Epithelial cell of proximal tubule (primary cell): Measurements from ENCODE around the gene ECI1. TPM values are rescaled to one million over a fixed set of nuclear protein-coding genes. Genes with fewer than 3 reads are reported as not detected.
A peak's percentile ranks its signal among the peaks of the same experiment; 100 is the strongest.

ENCODE experiments used
- DNase-seq: peaks from one replicate; pipeline ENCODE4 v3.0.0-alpha.2; 2011; ENCODE audit warnings: low read depth
- H3K4me3 ChIP-seq: 2 replicates; pipeline ENCODE4 v1.5.1; 2011; ENCODE audit warnings: low read depth, mild to moderate bottlenecking, low read length
- total RNA-seq: library from RNA; depleted of rRNA; stranded (reverse); fragments of >200 nt; gene quantifications from 2 replicates; pipeline ENCODE4 v1.2.3, GENCODE V29; 2015
- TF ChIP-seq, protein P1 (sequence below): conservative IDR thresholded peaks from 2 replicates; pipeline ENCODE4 v1.5.1; 2012; ENCODE audit warnings: low read depth, mild to moderate bottlenecking, low read length

The ECI1 gene
- total RNA-seq, 1 donor from 2014 or later: 94.6 TPM

DNA sequence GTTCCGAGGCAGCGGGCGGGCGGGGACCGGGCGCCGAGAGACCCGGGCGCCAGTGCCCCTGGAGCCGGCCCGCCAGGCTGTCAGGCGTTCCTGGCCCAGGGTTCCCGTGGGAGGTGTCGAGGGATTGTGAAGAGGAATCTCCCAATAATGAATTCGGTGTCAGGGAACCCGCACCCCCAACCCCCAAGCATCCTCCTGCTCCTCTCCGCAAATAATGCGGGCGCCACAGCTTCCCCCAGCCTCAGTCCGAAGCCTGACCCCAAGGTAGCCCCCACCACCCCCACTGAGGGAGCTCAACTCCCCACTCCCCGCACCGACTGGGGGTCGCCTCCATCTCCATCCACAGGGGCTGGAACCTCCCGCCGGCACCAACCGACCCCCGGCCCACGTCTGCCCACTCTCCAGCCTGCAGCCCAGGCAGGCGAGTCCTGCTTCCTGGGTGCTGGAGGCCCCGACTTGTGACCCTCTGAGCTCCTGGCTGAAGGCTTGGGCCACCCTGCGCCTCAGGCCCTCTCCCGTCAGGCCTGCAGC lies 54.3 kb downstream of the ECI1 start:
- DNase-seq: no peak
- H3K4me3 ChIP-seq: no peak overlapping the region
- TF ChIP-seq, protein P1, sequence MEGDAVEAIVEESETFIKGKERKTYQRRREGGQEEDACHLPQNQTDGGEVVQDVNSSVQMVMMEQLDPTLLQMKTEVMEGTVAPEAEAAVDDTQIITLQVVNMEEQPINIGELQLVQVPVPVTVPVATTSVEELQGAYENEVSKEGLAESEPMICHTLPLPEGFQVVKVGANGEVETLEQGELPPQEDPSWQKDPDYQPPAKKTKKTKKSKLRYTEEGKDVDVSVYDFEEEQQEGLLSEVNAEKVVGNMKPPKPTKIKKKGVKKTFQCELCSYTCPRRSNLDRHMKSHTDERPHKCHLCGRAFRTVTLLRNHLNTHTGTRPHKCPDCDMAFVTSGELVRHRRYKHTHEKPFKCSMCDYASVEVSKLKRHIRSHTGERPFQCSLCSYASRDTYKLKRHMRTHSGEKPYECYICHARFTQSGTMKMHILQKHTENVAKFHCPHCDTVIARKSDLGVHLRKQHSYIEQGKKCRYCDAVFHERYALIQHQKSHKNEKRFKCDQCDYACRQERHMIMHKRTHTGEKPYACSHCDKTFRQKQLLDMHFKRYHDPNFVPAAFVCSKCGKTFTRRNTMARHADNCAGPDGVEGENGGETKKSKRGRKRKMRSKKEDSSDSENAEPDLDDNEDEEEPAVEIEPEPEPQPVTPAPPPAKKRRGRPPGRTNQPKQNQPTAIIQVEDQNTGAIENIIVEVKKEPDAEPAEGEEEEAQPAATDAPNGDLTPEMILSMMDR: no peak

DNA sequence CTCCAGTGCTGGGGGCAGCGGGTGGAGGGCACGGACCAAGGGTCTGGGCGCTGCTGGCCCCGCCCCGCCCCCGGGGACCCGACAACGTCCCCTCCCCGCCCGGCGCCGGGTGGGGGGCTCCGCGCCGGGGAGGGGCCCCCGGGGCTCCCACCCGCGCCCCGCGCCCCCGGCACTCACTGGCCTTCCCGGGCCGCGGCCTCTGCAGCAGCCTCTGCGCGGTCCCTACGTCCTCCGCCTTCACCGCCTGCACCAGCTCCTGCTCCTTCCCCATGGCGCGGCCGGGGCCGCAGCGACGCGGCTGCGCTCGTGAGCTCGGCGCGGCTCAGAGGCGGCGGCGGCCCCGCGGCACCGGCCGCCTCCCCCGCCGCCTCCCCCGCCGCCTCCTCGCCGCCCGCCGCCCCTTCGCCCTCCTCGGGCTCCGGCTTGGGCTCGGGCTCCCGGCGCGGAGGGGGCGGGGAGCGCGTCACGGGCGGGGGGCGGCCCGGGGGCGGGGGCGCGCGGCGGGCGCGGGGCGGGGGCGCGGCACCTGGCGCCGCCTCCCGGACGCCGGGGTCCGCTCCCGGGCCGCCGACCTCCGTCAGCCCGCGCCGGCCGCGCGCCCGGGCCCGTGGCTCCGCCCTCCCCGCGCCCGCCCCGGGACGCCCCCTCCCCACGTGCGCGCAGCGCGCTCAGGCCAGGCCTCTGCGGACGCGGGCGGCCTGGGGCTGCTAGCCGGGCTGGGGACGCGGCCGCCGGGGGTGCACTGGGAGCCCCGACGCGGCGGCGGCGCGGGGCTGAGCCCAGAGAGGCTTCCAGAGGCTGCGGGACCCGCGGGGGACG lies 55.0 kb downstream of the ECI1 start, which contains the start of gene CASKIN1:
Gene CASKIN1, minus strand, starts transcription at position 444 of the 819 bp plus-strand sequence. Its CDS starts 173 bp downstream, at position 271.
- TF ChIP-seq, protein P1: no peak
- DNase-seq: no peak
- H3K4me3 ChIP-seq: peak within 1 kb of the TSS; percentile 16

DNA sequence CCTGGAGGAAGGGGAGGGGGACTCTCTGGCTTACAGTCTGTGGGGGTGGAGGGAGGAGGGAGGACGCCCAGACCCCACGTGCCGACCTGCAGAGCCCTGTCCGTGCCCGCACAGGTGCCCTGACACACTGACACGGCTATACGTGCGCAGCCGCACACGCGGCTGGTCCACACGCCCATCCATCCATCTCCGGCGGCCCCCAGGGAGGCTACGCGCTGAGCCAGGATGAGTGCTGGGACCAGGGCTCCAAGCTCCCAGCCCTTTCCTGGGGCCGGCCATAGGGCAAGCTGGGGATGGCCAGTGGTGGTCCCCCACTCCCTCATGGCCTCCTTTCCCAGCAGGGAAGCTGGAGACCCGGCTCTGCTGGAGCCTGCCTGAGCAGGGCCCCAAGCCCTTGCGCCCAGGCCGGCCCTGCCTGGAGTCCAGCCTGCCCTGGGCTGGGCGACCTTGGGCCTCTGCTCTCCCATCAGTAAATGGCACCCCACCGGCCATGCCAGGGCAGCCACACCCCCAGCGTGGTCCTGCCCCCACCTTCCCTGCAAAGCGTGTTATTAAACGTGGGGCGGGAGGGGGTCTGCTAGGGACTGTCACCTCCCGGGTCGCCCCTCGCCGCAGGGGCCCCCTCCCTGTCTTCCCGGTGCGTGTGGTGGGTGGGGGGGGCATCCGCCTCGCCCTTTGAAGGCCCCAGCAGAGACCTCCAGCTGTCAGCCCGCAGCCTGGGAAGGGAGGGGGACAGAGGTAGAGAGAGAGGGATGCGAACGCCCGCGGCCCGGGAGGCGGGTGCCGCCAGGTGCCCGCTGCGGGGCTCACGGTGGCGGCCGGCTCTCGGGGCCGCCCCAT lies 55.8 kb downstream of the ECI1 start:
- no peak for DNase-seq
- TF ChIP-seq, protein P1: no peak
- H3K4me3 ChIP-seq: peak overlapping the region; percentile 14

DNA sequence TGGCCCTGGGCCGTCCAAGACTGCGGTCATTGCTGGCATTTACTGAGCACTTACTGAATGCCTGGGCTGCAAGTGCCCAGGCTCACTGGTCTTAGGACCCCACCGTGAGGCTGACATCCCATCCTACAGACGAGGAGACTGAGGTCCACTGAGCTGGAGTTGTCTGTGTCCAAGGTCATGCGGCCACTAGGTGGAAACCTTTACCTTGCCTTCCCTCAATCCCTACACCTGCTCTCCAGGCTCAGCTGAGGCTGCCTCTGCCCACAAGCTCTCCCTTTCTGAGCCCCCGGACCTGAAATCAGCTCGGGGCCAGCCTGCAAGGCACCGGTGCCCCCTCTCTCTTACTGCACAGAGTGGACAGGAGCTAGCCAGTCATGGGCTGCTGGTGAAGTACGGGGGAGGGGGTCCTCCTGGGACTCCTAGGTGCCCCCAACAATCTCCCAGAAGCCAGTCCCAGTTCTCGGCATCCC lies 56.5 kb downstream of the ECI1 start:
- DNase-seq: no peak
- TF ChIP-seq, protein P1: peak; percentile 62
- no peak overlapping the region for H3K4me3 ChIP-seq

DNA sequence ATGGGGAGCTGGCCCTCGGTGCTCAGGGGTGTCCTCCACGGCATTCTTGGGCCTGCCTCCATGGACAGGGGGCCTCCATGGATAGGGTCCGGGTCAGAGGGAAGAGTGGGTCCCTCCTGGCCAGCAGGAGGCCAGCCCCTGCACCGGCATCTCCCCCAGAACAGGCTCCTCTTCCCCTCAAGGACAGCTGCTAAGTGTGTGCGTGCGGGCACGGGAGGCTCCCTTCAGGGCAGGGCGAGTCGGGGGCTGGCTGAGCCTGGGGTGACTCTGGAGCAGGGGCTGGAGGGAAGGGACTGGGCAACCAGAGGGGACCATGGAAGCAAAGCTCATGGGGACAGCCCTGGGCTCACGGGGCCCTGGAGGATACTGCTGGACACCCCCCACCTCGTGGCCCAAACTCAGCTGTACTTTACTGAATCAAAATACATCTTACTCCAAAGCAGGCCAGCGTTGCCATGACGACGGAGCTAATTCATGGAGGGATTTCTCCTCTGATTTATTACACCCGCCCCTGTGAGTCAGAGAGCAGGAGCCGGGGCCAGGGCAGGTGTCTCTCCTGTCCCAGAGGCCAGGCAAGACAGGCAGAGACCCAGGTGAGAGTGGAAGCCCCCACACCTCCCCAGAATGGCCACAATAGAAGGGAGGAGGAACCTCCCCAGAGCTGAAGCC lies 57.1 kb downstream of the ECI1 start:
- TF ChIP-seq, protein P1: no peak
- no peak overlapping the region for H3K4me3 ChIP-seq
- no peak for DNase-seq

DNA sequence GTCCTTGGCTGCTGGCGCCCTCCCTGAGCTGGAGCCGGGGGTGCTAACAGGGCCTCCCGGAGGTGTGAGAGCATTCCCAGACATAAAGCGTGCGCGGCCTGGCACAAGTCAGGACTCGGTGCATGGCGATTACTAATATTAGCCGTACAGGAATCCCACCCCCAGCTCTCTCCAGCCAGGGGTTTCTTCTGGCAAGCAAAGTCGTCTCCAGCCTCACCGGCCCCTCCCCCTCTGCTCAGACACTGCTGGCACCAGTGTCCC lies 60.0 kb downstream of the ECI1 start:
- no peak overlapping the region for H3K4me3 ChIP-seq
- TF ChIP-seq, protein P1: no peak
- DNase-seq: no peak
